ENCODE data around the gene AP2M1. TPM values are rescaled to one million over a fixed set of nuclear protein-coding genes. Genes with fewer than 3 reads are reported as not detected.
"Not testable (repeated sequence)": the region's sequence is repeated elsewhere in the genome, so short reads cannot be mapped to it uniquely, and the experiment has no call there.

The AP2M1 gene
- total RNA-seq, 1 donor from 2014 or later, result 317 TPM

DNA sequence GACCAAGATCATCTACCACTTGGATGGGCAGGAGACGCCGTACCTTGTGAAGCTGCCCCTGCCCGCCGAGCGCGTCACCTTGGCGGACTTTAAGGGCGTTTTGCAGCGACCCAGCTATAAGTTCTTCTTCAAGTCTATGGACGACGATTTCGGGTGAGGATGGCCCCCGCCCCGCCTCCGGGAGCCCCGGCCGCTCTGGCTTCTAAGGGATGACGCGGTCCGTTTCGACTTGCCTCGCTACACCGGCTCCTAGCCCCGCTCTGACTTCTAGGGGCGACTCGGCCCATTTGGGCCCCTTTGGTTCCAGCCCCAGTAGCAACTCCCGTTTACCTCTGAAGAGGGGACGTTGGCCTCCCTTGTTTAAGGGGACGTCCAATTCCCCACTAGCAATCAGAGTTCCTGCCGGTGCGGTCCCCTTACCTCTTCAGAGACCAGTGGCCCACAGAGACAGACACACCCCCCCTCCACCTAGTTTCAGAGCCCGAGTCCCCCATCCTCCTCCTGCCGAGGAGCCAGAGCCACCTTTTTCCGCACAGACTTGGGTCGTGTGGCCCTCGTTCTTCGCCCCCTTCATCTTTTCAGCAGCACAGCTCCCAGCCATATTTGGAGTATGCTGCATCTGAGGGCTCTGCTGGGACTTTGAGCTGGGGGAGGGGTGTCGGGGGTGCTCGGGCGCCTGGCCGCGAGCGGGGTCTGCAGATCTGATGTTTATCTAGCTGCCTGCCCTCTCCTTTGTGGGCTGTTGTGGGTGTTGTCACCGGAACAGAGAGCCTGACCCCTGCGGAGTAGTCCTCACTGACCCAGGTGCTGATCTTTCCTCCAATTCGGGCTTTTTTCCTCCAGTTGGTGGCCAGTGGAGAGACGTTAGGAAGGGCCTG lies 18.8 kb upstream of the AP2M1 start:
- intact Hi-C loops (cut with DNase I), result loop anchor here (1.0 to 5.0 kb wide), 4 partner anchors 19 to 139 kb away; partner anchors contain the start of genes ABCC5, ALG3, AP2M1 and EEF1AKMT4
- DNase-seq (ENCODE audit: low spot score), result peak; percentile 82

- peak; percentile 80 for DNase-seq (ENCODE audit: low spot score)
- intact Hi-C loops (cut with DNase I), result loop anchor here (2.0 to 5.0 kb wide), 3 partner anchors 18 to 139 kb away; partner anchors contain the start of genes ABCC5, ALG3, AP2M1 and EEF1AKMT4
Measured at GRCh38 chr3:184156522-184156955, 18.1 kb upstream of the AP2M1 start.

- intact Hi-C loops (cut with DNase I), result loop anchor here (2.0 to 5.0 kb wide), 3 partner anchors 18 to 140 kb away; partner anchors contain the start of genes ABCC5, ALG3, AP2M1 and EEF1AKMT4
- DNase-seq (ENCODE audit: low spot score), result no peak
Measured at GRCh38 chr3:184157206-184157605, 17.4 kb upstream of the AP2M1 start.

- no peak for DNase-seq (ENCODE audit: low spot score)
- intact Hi-C loops (cut with DNase I), result loop anchor here (5.0 kb wide), 2 partner anchors 89 to 141 kb away; partner anchors contain the start of genes ABCC5, ALG3 and EEF1AKMT4
Measured at GRCh38 chr3:184158404-184158803, 16.3 kb upstream of the AP2M1 start.

- intact Hi-C loops (cut with DNase I), result no loop called here
- no peak for DNase-seq (ENCODE audit: low spot score)
Measured at GRCh38 chr3:184160456-184160855, 14.2 kb upstream of the AP2M1 start.

DNA sequence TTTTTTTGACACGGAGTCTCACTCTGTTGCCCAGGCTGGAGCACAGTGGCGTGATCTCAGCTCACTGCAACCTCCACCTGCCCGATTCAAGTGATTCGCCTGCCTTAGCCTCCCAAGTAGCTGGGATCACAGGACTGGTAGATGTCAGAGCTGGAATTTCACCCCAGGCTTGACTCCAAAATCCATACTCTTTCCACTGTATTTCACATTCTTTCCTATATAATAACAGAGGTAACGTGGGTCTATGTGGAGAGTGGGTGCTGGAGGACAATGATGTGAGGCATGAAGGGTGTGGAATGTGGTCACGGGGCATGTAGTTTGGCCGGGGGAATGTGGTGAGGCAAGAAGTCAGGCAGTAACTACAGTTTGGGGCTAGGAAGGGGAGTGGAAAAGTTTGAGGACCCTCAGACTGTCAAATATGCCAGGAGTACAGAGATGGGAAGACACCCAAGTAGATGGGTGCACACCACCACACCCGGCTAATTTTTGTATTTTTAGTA lies 12.0 kb upstream of the AP2M1 start:
- DNase-seq (ENCODE audit: low spot score); intact Hi-C loops (cut with DNase I): not testable (repeated sequence)

- intact Hi-C loops (cut with DNase I), result no loop called here
- DNase-seq (ENCODE audit: low spot score), result no peak
Measured at GRCh38 chr3:184164648-184165330, 9.9 kb upstream of the AP2M1 start.

DNA sequence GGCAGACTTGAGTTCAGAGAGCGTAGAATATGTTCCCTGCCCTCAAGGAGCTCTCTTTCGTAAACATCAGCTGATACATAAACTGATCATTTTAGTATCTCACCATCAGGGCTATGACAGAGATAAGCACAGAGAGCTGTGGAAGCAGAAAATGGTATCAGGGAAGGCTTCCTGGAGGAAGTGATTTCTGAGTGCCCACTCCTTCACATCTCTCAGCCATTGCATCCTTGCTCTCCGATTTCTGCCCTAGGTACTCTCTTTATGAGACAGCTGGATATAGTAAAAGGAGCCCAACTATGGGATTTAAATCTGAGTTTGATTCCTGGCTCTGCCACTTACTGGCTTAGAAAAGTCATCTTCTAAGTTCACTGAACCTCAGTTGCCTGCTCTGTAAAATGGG lies 9.1 kb upstream of the AP2M1 start:
- intact Hi-C loops (cut with DNase I), result no loop called here
- no peak for DNase-seq (ENCODE audit: low spot score)

DNA sequence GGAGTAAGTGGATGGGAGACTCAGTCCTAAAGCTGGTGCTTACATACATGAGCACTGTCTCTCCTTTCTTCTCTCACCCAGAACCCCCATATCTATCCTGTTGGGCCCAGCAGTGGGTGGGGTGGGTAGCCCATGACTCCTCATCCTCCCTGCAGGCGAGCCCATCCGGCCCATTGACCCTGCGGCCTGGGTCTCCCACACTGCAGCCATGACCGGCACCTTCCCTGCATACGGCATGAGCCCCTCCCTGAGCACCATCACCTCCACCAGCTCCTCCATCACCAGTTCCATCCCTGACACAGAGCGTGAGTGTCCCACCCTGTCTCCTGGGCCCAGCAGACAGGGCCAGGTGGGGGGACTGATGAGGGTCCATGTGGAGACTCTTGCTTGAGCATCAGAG lies 8.0 kb upstream of the AP2M1 start:
- intact Hi-C loops (cut with DNase I), result no loop called here
- no peak for DNase-seq (ENCODE audit: low spot score)

DNA sequence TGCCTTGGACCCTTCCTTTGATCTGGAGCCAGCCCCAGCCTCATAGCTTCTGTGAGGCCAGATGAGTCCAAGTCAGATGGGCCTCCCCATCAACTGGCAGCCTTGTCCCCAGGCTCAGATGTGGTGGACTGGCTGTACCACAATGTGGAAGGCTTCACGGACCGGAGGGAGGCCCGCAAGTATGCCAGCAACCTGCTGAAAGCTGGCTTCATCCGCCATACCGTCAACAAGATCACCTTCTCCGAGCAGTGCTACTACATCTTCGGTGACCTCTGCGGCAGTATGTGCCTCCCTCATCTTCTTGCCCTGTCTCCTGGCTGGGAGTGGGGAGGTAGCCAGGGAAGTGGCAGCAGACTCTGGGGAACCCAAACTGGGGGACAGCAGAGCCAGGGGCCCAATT lies 6.9 kb upstream of the AP2M1 start:
- DNase-seq (ENCODE audit: low spot score), result no peak
- intact Hi-C loops (cut with DNase I), result no loop called here

- no peak for DNase-seq (ENCODE audit: low spot score)
Measured at GRCh38 chr3:184168363-184169120, 6.1 kb upstream of the AP2M1 start.

GRCh38 chr3:184169896-184170875 lies 4.5 kb upstream of the AP2M1 start:
- intact Hi-C loops (cut with DNase I), result no loop called here
- DNase-seq (ENCODE audit: low spot score), result no peak

More at GRCh38 chr3:184168363-184169120, 6.1 kb upstream of the AP2M1 start:
- intact Hi-C loops (cut with DNase I), result no loop called here

- no peak for DNase-seq (ENCODE audit: low spot score)
- intact Hi-C loops (cut with DNase I), result no loop called here
Measured at GRCh38 chr3:184171562-184171961, 3.1 kb upstream of the AP2M1 start.

GRCh38 chr3:184172681-184173373 lies 1.8 kb upstream of the AP2M1 start:
- DNase-seq (ENCODE audit: low spot score), result no peak
- intact Hi-C loops (cut with DNase I), result no loop called here

DNA sequence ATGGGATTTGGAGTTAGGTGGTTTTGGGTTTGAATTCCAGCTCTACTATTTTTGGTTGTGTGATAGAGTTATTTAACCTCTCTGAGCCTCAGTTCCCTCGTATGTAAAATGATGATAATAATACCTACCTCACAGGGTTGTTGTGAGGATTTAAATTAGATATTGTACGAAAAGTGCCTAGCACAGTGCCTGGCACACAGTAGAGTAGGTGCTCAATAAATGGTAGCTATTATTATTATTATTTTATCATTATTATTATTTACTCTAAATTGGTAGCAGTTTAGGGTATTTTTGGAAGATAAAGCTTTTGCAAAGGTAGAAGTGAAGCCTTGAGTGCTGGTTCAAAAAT lies 1.3 kb upstream of the AP2M1 start:
- intact Hi-C loops (cut with DNase I), result no loop called here
- no peak for DNase-seq (ENCODE audit: low spot score)

DNA sequence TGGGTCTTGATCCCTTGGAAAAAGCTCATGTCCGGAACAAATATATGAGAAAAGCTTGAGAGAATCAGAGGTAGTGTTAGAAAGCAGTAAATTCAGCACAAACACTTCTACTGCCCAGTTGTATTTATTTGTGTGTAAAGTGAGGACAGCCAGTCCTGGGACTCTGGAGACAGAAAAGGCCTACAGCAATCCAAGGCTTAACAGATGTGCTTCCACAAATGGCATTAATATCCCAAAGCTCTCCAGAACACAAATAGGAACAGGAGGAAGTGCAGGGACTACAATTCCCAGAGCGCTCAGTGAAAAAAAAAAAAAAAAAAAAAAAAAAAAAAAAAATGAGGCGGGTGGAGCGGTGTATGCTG lies 390 bp upstream of the AP2M1 start:
- intact Hi-C loops (cut with DNase I), result loop anchor here (1.0 to 2.0 kb wide), 4 partner anchors 11 to 75 kb away; partner anchors contain the start of genes ALG3 and EEF1AKMT4
- DNase-seq (ENCODE audit: low spot score), result no peak

DNA sequence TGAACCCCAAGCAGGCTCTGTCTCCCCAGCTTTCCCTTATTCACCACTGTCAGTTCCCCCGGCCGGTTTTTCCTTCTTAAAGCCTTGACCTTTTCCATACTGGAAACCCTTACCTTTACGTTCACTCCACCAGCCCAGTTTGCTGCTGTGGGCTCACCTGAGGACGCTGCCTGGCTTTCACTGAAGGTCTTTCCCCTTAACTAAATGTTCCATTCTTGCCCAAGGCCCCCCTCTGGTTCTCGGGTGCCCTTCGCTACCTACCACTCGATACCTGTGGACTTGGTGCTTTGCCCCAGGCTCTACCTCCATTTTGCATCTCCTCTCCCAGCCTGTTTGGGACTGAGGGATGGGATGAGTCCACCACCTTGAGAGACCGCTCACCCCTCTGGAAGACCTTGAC lies 851 bp downstream of the AP2M1 start:
- intact Hi-C loops (cut with DNase I), result loop anchor here (2.0 kb wide), 2 partner anchors 19 to 73 kb away; partner anchors contain the start of genes ALG3 and EEF1AKMT4
- DNase-seq (ENCODE audit: low spot score), result no peak

DNA sequence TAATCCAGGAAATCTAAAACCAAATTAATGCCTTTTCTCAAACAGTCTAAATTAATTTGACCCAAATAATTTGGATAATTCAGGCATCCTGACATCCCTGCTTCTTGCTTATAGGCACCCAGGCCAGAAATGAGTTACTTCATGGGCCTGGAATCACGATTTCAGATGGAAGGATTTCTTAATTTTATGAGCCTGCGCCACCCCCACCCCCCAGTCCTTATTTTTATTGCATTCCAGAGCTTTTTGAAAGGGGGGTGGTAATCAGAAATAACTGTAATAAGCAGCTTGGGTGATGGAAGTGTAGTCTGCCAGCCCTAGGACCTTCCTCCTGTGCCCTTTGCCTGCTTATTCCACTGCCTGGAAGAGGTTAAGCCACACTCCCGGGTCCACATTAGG lies 1.3 kb downstream of the AP2M1 start:
- no peak for DNase-seq (ENCODE audit: low spot score)
- intact Hi-C loops (cut with DNase I), result loop anchor here (2.0 kb wide), 2 partner anchors 19 to 73 kb away; partner anchors contain the start of genes ALG3 and EEF1AKMT4

All from cardiac septum (tissue), 1 donor.